Small intestine (tissue), 7 donors: ENCODE data around the gene VPS8. TPM values are rescaled to one million over a fixed set of nuclear protein-coding genes. Genes with fewer than 3 reads are reported as not detected.

Experiments
- DNase-seq, 2 donors: peaks; one replicate each; pipeline versions ENCODE4 v3.0.0 to v3.0.0-alpha.2; 2013
- FAIRE-seq: peaks from 2 replicates; lab custom pipeline; 2012; peaks lifted over from hg19 to GRCh38; lab: Jason Lieb, UNC
- H3K27ac ChIP-seq, 3 donors: one replicate each; pipeline ENCODE4 v1.5.1; 2013; ENCODE audit warnings: low read length in 2 of 3, mild to moderate bottlenecking in 2 of 3, control low read depth in 1 of 3, inconsistent platforms in 1 of 3, low read depth in 1 of 3, moderate library complexity in 1 of 3
- H3K27me3 ChIP-seq, 3 donors: one replicate each; pipeline ENCODE4 v1.6.1; 2013; ENCODE audit warnings: low read length in 3 of 3, inconsistent platforms in 1 of 3; ENCODE audit not compliant: control insufficient read depth in 3 of 3, insufficient read depth in 3 of 3
- H3K36me3 ChIP-seq, 3 donors: one replicate each; pipeline ENCODE4 v1.6.1; 2013; ENCODE audit warnings: low read length in 3 of 3, inconsistent platforms in 1 of 3, low read depth in 1 of 3, mild to moderate bottlenecking in 1 of 3, moderate library complexity in 1 of 3; ENCODE audit not compliant: control insufficient read depth in 3 of 3, insufficient read depth in 2 of 3
- H3K4me1 ChIP-seq, 3 donors: one replicate each; pipeline ENCODE4 v1.6.1; 2013; ENCODE audit warnings: low read length in 2 of 3, inconsistent platforms in 1 of 3, low read depth in 1 of 3, mild to moderate bottlenecking in 1 of 3, moderate library complexity in 1 of 3; ENCODE audit not compliant: control insufficient read depth in 3 of 3, insufficient read depth in 2 of 3
- H3K4me3 ChIP-seq, 3 donors: one replicate each; pipeline ENCODE4 v1.5.1; 2013; ENCODE audit warnings: low read length in 3 of 3, control low read depth in 1 of 3, inconsistent platforms in 1 of 3, low read depth in 1 of 3, mild to moderate bottlenecking in 1 of 3, moderate library complexity in 1 of 3
- H3K9me3 ChIP-seq, 2 donors: one replicate each; pipeline ENCODE4 v1.6.1; 2013; ENCODE audit warnings: low read depth in 1 of 2, low read length in 1 of 2; ENCODE audit not compliant: control insufficient read depth in 2 of 2, insufficient read depth in 1 of 2
- WGBS, 3 donors: extraction: QIAGEN DNeasy Blood & Tissue Kit; methylation state at CpG; one replicate each; pipeline ENCODE4 v1.1.7; 2013; 5-methylcytosine and 5-hydroxymethylcytosine counted together
- polyA plus RNA-seq, 4 donors: library from polyadenylated mRNA; stranded (reverse) in 3 of 4; unstranded in 1 of 4; fragments of 200-250 nt in 3 of 4; fragments of 120-200 nt in 1 of 4; gene quantifications; one replicate each; pipeline versions ENCODE4 v1.2.1 to v1.2.3, GENCODE V29; 2013
- donor health status: healthy with polysubstance abuse.
- donor health status: control.
- donor health status: control.
- donor health status: Bipolar disorder and iron deficiency.
- donor health status: healthy.

Gene VPS8
- polyA plus RNA-seq, 4 donors, result 7.8 to 32.5 (median 9.2) TPM

DNA sequence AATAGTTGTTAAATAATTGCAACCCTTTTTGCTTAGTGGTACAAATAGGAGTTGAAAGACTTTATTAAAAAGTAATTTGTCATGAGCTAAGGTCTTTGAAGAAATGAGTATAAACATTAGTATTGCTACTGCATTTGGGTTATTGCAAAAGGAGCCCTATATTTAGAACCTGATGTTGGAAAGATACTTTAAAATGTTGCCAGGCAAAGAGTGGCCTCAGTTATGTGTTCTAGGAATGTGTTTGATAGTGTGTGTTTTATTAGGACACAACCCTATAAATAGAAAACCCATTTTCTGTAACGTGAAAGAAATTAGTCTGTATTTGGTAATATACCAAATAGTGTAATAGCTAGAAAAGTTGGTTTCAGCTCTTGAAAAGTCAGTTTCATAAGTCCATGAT lies 10.7 kb downstream of the VPS8 start:
- WGBS, 3 donors, result 63 to 77% (median 71%) methylated on average over 1 of the region's 1 CpG
- Histone ChIP-seq H3K27ac (no peak overlapping the region), H3K36me3 (no peaks in the 10 kb centered on the region), H3K4me3 (no peak overlapping the region), H3K27me3 (no peaks in the 10 kb centered on the region), H3K4me1 (peaks cover 0 to 10% (median 0%) of the 10 kb centered on the region in 3 donors), H3K9me3 (no peaks in the 10 kb centered on the region)
- FAIRE-seq (no peak), DNase-seq (no peak)

DNA sequence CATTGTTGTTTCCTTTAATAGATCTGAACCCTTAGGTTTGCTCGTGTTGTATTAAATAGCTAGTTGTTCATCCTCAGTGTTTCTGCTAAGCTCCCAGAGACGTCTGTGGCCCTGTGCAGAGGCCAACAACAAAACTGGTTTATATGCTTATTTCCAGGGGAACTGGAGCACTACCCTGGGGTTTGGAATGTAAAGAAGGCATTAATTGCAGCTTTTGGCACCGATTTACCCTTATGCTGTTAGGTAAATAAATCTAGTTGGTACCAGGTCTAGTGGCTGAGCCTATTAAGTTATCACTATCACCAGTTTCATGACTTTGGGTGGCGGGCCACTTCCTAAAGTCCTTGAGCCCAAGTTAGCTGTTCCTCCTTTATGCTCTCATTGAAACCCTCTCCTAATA lies 12.0 kb downstream of the VPS8 start:
- Histone ChIP-seq H3K4me1 (peaks cover 0 to 15% (median 0%) of the 10 kb centered on the region in 3 donors), H3K4me3 (no peak overlapping the region), H3K9me3 (no peaks in the 10 kb centered on the region), H3K27ac (no peak overlapping the region), H3K36me3 (no peaks in the 10 kb centered on the region), H3K27me3 (no peaks in the 10 kb centered on the region)
- FAIRE-seq, result no peak
- DNase-seq, result no peak
- 83 to 89% (median 85%) methylated on average over 4 of the region's 4 CpGs for WGBS, 3 donors

DNA sequence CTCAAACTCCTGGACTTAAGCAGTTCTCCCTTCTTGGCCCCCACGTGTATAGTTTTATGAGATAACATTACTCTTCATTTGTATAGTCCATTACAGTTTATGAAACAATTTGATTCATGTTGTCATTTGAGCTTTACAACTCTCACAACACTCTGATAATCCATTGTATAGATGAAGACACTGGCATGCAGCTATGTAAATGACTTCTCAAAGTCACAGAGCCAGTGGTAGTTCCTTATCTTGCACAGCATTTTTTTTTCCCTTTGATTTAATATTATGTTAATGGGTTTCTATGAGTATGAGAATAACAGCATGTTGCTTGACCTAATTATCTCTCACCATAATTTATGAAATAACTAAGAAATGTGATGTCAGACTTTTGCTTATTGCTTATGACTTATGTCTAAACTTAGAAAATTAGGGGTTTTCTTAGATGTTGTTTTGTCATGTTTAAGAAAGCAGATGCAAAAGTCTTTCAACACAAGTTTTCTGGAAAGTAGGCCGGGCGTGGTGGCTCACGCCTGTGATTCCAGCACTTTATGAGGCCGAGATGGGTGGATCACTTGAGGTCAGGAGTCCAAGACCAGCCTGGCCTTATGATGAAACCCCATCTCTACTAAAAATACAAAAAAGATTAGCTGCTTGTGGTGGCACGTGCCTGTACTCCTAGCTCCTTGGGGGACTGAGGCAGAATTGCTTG lies 13.3 kb downstream of the VPS8 start:
- Histone ChIP-seq H3K27ac (peak overlapping the region in 1 of 3 donors; percentile 66), H3K4me1 (peaks cover 0 to 15% (median 0%) of the 10 kb centered on the region in 3 donors), H3K36me3 (peaks cover 0 to 3% (median 0%) of the 10 kb centered on the region in 3 donors), H3K9me3 (no peaks in the 10 kb centered on the region), H3K4me3 (no peak overlapping the region), H3K27me3 (no peaks in the 10 kb centered on the region)
- 19 to 72% (median 38%) methylated on average over 6 of the region's 6 CpGs for WGBS, 3 donors
- peak; percentile 82 to 83 for DNase-seq
- no peak for FAIRE-seq

DNA sequence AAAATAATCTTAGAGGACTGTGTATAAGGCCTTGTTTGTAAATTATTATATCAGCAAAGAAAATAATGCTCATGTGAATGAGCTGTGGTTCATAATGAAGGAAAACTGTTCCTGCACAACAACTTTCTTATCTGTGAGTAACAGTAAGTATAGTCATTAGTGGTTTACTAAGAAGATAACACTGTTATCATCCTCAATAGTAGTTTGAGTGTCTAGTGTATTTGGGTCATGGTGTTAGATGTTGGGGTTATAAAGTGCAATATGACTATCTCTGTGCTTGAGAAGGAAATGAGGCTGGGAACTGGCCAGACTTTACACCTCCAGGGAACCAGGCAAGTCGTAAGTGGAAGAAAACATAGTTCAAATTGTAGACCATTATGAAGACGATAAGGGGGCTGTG lies 15.6 kb downstream of the VPS8 start:
- H3K4me1 ChIP-seq, result peaks cover 0 to 15% (median 0%) of the 10 kb centered on the region in 3 donors
- H3K9me3 ChIP-seq, result no peaks in the 10 kb centered on the region
- peaks cover 0 to 7% (median 0%) of the 10 kb centered on the region in 3 donors for H3K36me3 ChIP-seq
- no peak overlapping the region for H3K4me3 ChIP-seq
- H3K27me3 ChIP-seq, result no peaks in the 10 kb centered on the region
- DNase-seq, result peak; percentile 43 to 77
- H3K27ac ChIP-seq, result peak overlapping the region in 1 of 3 donors; percentile 26
- WGBS, 3 donors, result 18 to 68% (median 60%) methylated on average over 2 of the region's 2 CpGs
- no peak for FAIRE-seq

DNA sequence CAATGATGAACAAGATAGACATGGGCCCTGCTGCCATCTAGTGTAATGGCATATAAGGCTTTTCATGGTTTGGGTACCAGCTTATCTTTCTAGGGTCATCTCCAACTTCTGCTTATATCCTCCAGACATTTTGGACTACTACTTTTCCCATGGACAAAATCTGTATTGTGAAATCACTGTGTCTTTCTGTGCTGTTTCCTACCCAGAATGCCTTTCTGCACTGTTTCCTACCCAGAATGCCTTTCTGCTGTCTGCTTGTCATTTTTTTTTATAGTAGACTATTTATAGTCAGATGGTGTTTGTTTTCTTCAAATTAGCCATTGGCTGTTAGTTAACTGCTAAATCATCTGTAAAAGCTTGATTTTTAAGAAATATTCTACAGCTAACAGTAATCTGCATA lies 20.1 kb downstream of the VPS8 start:
- Histone ChIP-seq H3K27ac (no peak overlapping the region), H3K4me3 (no peak overlapping the region), H3K36me3 (peaks cover 2 to 15% (median 5%) of the 10 kb centered on the region in 3 donors), H3K9me3 (no peaks in the 10 kb centered on the region), H3K4me1 (peaks cover 0 to 8% (median 0%) of the 10 kb centered on the region in 3 donors), H3K27me3 (no peaks in the 10 kb centered on the region)
- no peak for DNase-seq
- no peak for FAIRE-seq

DNA sequence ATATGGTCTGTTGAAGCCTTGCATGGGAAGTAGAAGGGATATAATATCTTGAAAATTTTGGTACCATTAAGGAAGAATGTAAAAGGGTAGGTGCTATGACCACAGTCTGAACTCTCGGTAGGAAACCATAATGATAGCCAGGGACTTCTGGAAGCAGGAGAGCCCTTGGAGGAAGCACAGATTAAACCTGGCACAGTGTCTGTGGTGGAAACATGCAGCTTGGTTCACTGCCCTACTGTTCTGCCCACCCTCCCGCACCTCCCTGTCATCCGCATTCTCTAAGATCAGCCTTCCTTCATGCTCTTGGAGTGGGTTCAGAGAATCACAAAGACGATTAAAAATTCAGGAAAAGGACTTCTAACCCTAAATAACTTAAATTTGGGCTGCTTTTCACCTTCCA lies 20.9 kb downstream of the VPS8 start:
- no peak overlapping the region for H3K4me3 ChIP-seq
- FAIRE-seq (no peak), DNase-seq (no peak)
- no peaks in the 10 kb centered on the region for H3K27me3 ChIP-seq
- 93 to 96% (median 95%) methylated on average over 4 of the region's 4 CpGs for WGBS, 3 donors
- H3K4me1 ChIP-seq, result peaks cover 0 to 3% (median 0%) of the 10 kb centered on the region in 3 donors
- no peaks in the 10 kb centered on the region for H3K9me3 ChIP-seq
- no peak overlapping the region for H3K27ac ChIP-seq
- H3K36me3 ChIP-seq, result peaks cover 2 to 15% (median 5%) of the 10 kb centered on the region in 3 donors

DNA sequence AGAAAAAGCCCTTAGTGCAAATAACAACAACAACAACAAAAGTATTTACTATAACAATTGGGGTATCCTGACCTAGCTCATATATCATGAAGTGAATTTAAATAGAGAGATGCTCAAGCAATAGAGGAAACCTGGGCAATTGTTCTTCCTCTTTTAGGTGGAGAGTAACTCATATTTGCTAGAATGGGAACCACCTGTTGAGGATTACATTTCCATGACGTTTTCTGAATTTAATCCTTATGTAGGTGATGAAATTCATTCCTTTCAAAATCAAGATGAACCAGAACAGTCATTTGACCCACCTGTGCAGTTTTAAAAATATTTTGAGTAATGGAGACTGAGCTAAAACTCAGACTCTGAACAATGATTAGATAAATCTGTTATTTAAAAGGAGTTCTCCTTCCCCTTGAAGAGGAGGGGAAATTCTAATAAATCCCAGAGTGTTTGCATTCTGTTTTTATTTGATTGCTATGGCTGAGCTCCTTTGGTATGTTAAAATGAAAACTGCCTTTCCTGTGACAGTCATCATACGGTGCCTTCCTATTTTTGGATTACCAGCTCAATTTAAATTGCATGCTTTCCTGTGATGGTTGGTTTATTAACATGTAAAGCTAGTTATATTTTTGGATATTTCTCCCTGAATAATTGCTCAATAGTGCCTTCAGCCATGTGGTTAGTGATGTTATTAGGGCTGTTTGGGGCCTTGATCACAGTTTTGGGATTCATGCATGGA lies 24.3 kb downstream of the VPS8 start:
- FAIRE-seq (no peak), DNase-seq (no peak)
- no peaks in the 10 kb centered on the region for H3K9me3 ChIP-seq
- no peak overlapping the region for H3K27ac ChIP-seq
- no peaks in the 10 kb centered on the region for H3K27me3 ChIP-seq
- H3K36me3 ChIP-seq, result peaks cover 2 to 9% (median 5%) of the 10 kb centered on the region in 3 donors
- H3K4me1 ChIP-seq, result no peaks in the 10 kb centered on the region
- H3K4me3 ChIP-seq, result no peak overlapping the region
- 65 to 83% (median 69%) methylated on average over 2 of the region's 2 CpGs for WGBS, 3 donors

DNA sequence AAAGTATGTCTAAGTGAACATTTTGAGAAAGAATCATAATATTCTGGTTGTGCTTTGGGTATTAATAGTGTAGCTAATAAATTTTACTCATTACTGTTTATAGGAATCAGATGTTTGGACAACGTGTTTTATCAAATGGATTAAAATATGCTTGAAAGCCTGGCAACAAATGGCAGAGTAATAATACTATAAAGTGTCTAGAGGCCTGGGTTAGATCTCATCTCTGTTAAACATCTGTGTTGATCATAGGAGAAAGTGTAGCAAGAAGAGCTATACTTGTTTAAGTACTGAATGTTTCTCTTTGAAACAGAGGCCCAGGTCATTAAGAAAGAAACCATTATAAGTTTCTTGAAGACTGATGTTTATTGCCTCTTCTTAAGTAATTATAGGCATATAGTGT lies 30.5 kb downstream of the VPS8 start:
- H3K27ac ChIP-seq, result no peak overlapping the region
- DNase-seq (no peak), FAIRE-seq (no peak)
- H3K4me3 ChIP-seq, result no peak overlapping the region
- WGBS, 3 donors, result 61 to 80% (median 68%) methylated on average over 1 of the region's 1 CpG
- H3K4me1 ChIP-seq, result no peaks in the 10 kb centered on the region
- H3K27me3 ChIP-seq, result no peaks in the 10 kb centered on the region
- H3K36me3 ChIP-seq, result no peaks in the 10 kb centered on the region
- H3K9me3 ChIP-seq, result no peaks in the 10 kb centered on the region
